Measurements from ENCODE around the gene P4HA1.

GRCh38 chr10:73084209-73084608, 12.5 kb downstream of the P4HA1 start:
- TF ChIP-seq EP300 (IDR thresholded peaks at IDR 0.05) (no peak), CTCF (IDR thresholded peaks at IDR 0.05) (no peak), POLR2AphosphoS5 (IDR thresholded peaks at IDR 0.05) (no peak), POLR2A (IDR thresholded peaks at IDR 0.05) (no peak)
